HEK293 (cell line): ENCODE data around the gene CPNE1.

Experiments
- CTCF ChIA-PET: fragments of 350-600 bp; formaldehyde crosslinking; extraction: SDS; loops from one replicate; lab custom pipeline; 2021; ENCODE audit warnings: antibody characterized with exemption; lab: Yijun Ruan, JAX
- POLR2A ChIA-PET: fragments of 300-600 bp; formaldehyde crosslinking; extraction: SDS; loops from one replicate; lab custom pipeline; 2020; ENCODE audit warnings: antibody characterized with exemption, inconsistent platforms; lab: Yijun Ruan, JAX
- H3K27ac ChIP-seq: fragments of 200-500 bp; sonication (Bioruptor generic); 2 replicates; pipeline ENCODE4 v1.5.1; 2014; ENCODE audit warnings: low read depth, low read length, control low read depth, inconsistent platforms; ENCODE audit errors: extremely low read depth
- H3K36me3 ChIP-seq, 2 experiments: fragments of 200-500 bp in 1 of 2; sonication (Bioruptor generic) in 1 of 2; 1 replicate in 1 of 2; 2 replicates in 1 of 2; pipeline ENCODE4 v1.5.1; 2014 to 2017; ENCODE audit warnings: inconsistent platforms in 2 of 2, low read length in 2 of 2; ENCODE audit not compliant: control insufficient read depth in 2 of 2, insufficient read depth in 1 of 2
- H3K4me1 ChIP-seq: fragments of 200-500 bp; sonication (Bioruptor generic); 2 replicates; pipeline ENCODE4 v1.5.1; 2014; ENCODE audit warnings: mild to moderate bottlenecking, low read length, inconsistent platforms; ENCODE audit not compliant: control insufficient read depth, insufficient read depth
- H3K4me3 ChIP-seq: 2 replicates; pipeline ENCODE4 v1.5.1; 2011; ENCODE audit warnings: low read depth, mild to moderate bottlenecking, control low read depth, low read length, moderate library complexity
- H3K9me3 ChIP-seq: fragments of 200-500 bp; sonication (Bioruptor generic); 2 replicates; pipeline ENCODE4 v1.5.1; 2014; ENCODE audit warnings: low read depth, low read length, inconsistent platforms; ENCODE audit not compliant: control insufficient read depth, insufficient read depth
- BCL11A ChIP-seq: fragments of 450-650 bp; formaldehyde crosslinking; IDR thresholded peaks from 2 replicates; pipeline ENCODE4 v1.5.1; 2016; ENCODE audit warnings: low read depth, missing biosample characterization, missing genetic modification characterization
- INSM2 ChIP-seq: fragments of 450-650 bp; formaldehyde crosslinking; IDR thresholded peaks from 2 replicates; pipeline ENCODE4 v1.5.1; 2016; ENCODE audit warnings: missing biosample characterization, missing genetic modification characterization
- MEIS1 ChIP-seq: sonication (generic); formaldehyde crosslinking; IDR thresholded peaks from 2 replicates; pipeline ENCODE4 v1.8.1; 2022; ENCODE audit warnings: missing genetic modification reagents, mild to moderate bottlenecking, borderline replicate concordance
- MZF1 ChIP-seq: fragments of 450-650 bp; formaldehyde crosslinking; IDR thresholded peaks from 2 replicates; pipeline ENCODE4 v1.5.1; 2017; ENCODE audit warnings: missing biosample characterization, missing genetic modification characterization, borderline replicate concordance
- OSR2 ChIP-seq: fragments of 450-650 bp; formaldehyde crosslinking; IDR thresholded peaks from 2 replicates; pipeline ENCODE4 v1.5.1; 2016; ENCODE audit warnings: missing biosample characterization, missing genetic modification characterization
- RBAK ChIP-seq: fragments of 450-650 bp; formaldehyde crosslinking; IDR thresholded peaks from 2 replicates; pipeline ENCODE4 v1.5.1; 2016; ENCODE audit warnings: missing biosample characterization, missing genetic modification characterization
- WT1 ChIP-seq: fragments of 450-650 bp; formaldehyde crosslinking; IDR thresholded peaks from 2 replicates; pipeline ENCODE4 v1.5.1; 2016; ENCODE audit warnings: missing biosample characterization, missing genetic modification characterization
- YY1 ChIP-seq: fragments of 450-650 bp; formaldehyde crosslinking; IDR thresholded peaks from 2 replicates; pipeline ENCODE4 v1.5.1; 2018; ENCODE audit warnings: missing biosample characterization, missing genetic modification characterization
- ZBTB11 ChIP-seq: fragments of 450-650 bp; formaldehyde crosslinking; conservative IDR thresholded peaks from 2 replicates; pipeline ENCODE4 v1.5.1; 2016; ENCODE audit warnings: low read depth, missing biosample characterization, missing genetic modification characterization
- ZBTB48 ChIP-seq: fragments of 450-650 bp; formaldehyde crosslinking; IDR thresholded peaks from 2 replicates; pipeline ENCODE4 v1.5.1; 2016; ENCODE audit warnings: missing biosample characterization, missing genetic modification characterization
- ZBTB7A ChIP-seq: fragments of 450-650 bp; formaldehyde crosslinking; IDR thresholded peaks from 2 replicates; pipeline ENCODE4 v1.5.1; 2016; ENCODE audit warnings: low read depth, missing biosample characterization, missing genetic modification characterization
- ZBTB8A ChIP-seq: fragments of 450-650 bp; formaldehyde crosslinking; IDR thresholded peaks from 2 replicates; pipeline ENCODE4 v1.5.1; 2016; ENCODE audit warnings: missing biosample characterization, missing genetic modification characterization
- ZFP3 ChIP-seq: fragments of 450-650 bp; formaldehyde crosslinking; IDR thresholded peaks from 2 replicates; pipeline ENCODE4 v1.5.1; 2016; ENCODE audit warnings: low read depth, missing biosample characterization, missing genetic modification characterization
- ZNF121 ChIP-seq: fragments of 450-650 bp; formaldehyde crosslinking; IDR thresholded peaks from 2 replicates; pipeline ENCODE4 v1.5.1; 2016; ENCODE audit warnings: missing biosample characterization, missing genetic modification characterization
- ZNF184 ChIP-seq: fragments of 450-650 bp; IDR thresholded peaks from 2 replicates; pipeline ENCODE4 v1.5.1; 2018; ENCODE audit warnings: missing biosample characterization, mild to moderate bottlenecking, missing genetic modification characterization
- ZNF311 ChIP-seq: fragments of 450-650 bp; formaldehyde crosslinking; IDR thresholded peaks from 2 replicates; pipeline ENCODE4 v1.5.1; 2017; ENCODE audit warnings: missing biosample characterization, missing genetic modification characterization, borderline replicate concordance
- ZNF416 ChIP-seq: fragments of 450-650 bp; formaldehyde crosslinking; IDR thresholded peaks from 2 replicates; pipeline ENCODE4 v1.5.1; 2016; ENCODE audit warnings: missing biosample characterization, missing genetic modification characterization
- ZNF555 ChIP-seq: fragments of 450-650 bp; formaldehyde crosslinking; conservative IDR thresholded peaks from 2 replicates; pipeline ENCODE4 v1.5.1; 2017; ENCODE audit warnings: missing biosample characterization, mild to moderate bottlenecking, missing genetic modification characterization, inconsistent platforms
- ZNF571 ChIP-seq: fragments of 450-650 bp; formaldehyde crosslinking; IDR thresholded peaks from 2 replicates; pipeline ENCODE4 v1.5.0; 2017; ENCODE audit warnings: missing biosample characterization, missing genetic modification characterization
- ZNF600 ChIP-seq: fragments of 450-650 bp; formaldehyde crosslinking; IDR thresholded peaks from 2 replicates; pipeline ENCODE4 v1.5.1; 2016; ENCODE audit warnings: missing biosample characterization, missing genetic modification characterization
- ZNF610 ChIP-seq: fragments of 450-650 bp; formaldehyde crosslinking; IDR thresholded peaks from 2 replicates; pipeline ENCODE4 v1.5.1; 2016; ENCODE audit warnings: missing biosample characterization, missing genetic modification characterization, borderline replicate concordance
- ZNF707 ChIP-seq: fragments of 450-650 bp; formaldehyde crosslinking; IDR thresholded peaks from 2 replicates; pipeline ENCODE4 v1.5.1; 2016; ENCODE audit warnings: missing biosample characterization, missing genetic modification characterization
- ZNF768 ChIP-seq: fragments of 450-650 bp; formaldehyde crosslinking; IDR thresholded peaks from 2 replicates; pipeline ENCODE4 v1.5.1; 2018; ENCODE audit warnings: missing biosample characterization, mild to moderate bottlenecking, missing genetic modification characterization
- ZSCAN23 ChIP-seq: fragments of 450-650 bp; formaldehyde crosslinking; IDR thresholded peaks from 2 replicates; pipeline ENCODE4 v1.5.1; 2016; ENCODE audit warnings: missing biosample characterization, missing genetic modification characterization
- ZXDB ChIP-seq: fragments of 450-650 bp; formaldehyde crosslinking; IDR thresholded peaks from 2 replicates; pipeline ENCODE4 v1.5.1; 2016; ENCODE audit warnings: missing biosample characterization, missing genetic modification characterization
- TF ChIP-seq, protein P1 (sequence below): fragments of 450-650 bp; formaldehyde crosslinking; IDR thresholded peaks from 2 replicates; pipeline ENCODE4 v1.5.1; 2016; ENCODE audit warnings: missing biosample characterization, missing genetic modification characterization

Gene CPNE1

GRCh38 chr20:35630636-35631035 lies 34.1 kb downstream of the CPNE1 start (continued):
- no peak for TF ChIP-seq ZBTB11 (tag by site-specific recombination)
- no peak for TF ChIP-seq WT1 (tag by site-specific recombination)
- TF ChIP-seq BCL11A (tag by site-specific recombination): no peak
- no peak for TF ChIP-seq ZFP3 (tag by site-specific recombination)
- TF ChIP-seq ZNF121 (tag by site-specific recombination): no peak
- TF ChIP-seq ZSCAN23 (tag by site-specific recombination): no peak

DNA sequence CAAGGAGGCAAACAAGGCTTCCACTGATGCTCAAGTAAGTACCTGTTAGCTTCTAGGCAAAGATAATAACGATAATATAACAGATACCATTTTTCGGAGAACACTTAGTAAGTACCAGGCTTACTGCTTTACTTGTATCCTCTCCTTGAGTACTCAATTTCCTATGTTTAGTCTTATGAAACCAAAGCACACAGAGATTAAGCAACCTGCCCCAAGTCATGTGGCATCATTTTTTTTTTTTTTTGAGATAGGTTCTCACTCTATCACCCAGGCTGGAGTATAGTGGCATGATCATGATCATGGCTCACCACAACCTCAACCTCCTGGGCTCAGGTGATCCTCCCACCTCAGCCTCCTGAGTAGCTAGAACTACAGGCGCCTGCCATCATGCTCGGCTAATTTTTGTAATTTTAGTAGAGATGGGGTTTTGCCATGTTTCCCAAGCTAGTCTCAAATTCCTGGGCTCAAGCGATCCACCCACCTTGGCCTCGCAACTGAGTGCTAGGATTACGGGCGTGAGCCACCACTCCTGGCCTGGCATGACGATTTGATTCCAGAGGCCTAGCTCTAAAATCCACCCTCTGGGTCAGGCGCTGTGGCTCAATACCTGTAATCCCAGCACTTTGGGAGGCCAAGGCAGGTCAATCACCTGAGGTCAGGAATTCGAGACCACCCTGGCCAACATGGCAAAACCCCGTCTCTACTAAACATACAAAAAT lies 35.1 kb downstream of the CPNE1 start:
- H3K36me3 ChIP-seq: peaks cover 19 to 75% of the 10 kb centered on the region in 2 experiments
- no peak for TF ChIP-seq INSM2 (tag by site-specific recombination)
- no peak for TF ChIP-seq MZF1 (tag by site-specific recombination)
- TF ChIP-seq ZNF555: no peak
- no peak for TF ChIP-seq ZNF184 (tag by site-specific recombination)
- no peak for TF ChIP-seq ZBTB8A
- no peak for TF ChIP-seq ZNF416 (tag by site-specific recombination)
- TF ChIP-seq RBAK: no peak
- no peak for TF ChIP-seq OSR2
- TF ChIP-seq ZBTB7A (tag by site-specific recombination): no peak
- TF ChIP-seq ZBTB48 (tag by site-specific recombination): no peak
- TF ChIP-seq ZNF571 (tag by site-specific recombination): no peak
- no peak for TF ChIP-seq ZXDB (tag by site-specific recombination)
- TF ChIP-seq ZNF311: no peak
- ChIA-PET CTCF (interaction anchor here (0.6 to 1.9 kb wide), 5 partner anchors 8 to 104 kb away, joined by 3 to 10 read pairs (median 5); no protein-coding TSS in a partner anchor), POLR2A (no interaction called here)
- no peaks in the 10 kb centered on the region for H3K9me3 ChIP-seq
- no peak overlapping the region for H3K27ac ChIP-seq
- H3K4me1 ChIP-seq: no peaks in the 10 kb centered on the region
- H3K4me3 ChIP-seq: no peak overlapping the region

DNA sequence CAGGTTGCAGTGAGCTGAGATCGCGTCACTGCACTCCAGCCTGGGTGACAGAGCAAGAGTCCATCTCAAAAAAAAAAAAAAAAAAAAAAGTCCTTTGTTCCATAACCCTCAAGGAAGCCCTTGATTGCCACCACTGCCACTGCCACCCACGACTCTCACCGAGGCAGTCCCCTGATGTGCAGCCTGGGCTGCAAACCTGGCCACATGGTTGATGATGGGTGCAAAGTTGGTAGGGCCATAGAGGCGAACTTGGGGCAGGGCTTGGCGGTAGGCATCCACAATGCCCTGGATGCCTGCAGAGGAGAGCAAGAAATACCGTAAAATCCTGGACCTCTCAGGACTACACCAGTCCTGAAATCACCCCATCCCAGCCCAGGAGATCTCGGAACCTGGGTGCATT lies 37.6 kb downstream of the CPNE1 start:
- no peaks in the 10 kb centered on the region for H3K4me1 ChIP-seq
- H3K27ac ChIP-seq: no peak overlapping the region
- no peak overlapping the region for H3K4me3 ChIP-seq
- CTCF ChIA-PET: interaction anchor here (0.8 to 1.1 kb wide), 2 partner anchors 8 to 117 kb away, joined by 3 read pairs; no protein-coding TSS in a partner anchor
- TF ChIP-seq ZNF768 (tag by site-specific recombination): no peak
- no peak for TF ChIP-seq MEIS1 (CRISPR knock-in tag)
- TF ChIP-seq, protein P1, sequence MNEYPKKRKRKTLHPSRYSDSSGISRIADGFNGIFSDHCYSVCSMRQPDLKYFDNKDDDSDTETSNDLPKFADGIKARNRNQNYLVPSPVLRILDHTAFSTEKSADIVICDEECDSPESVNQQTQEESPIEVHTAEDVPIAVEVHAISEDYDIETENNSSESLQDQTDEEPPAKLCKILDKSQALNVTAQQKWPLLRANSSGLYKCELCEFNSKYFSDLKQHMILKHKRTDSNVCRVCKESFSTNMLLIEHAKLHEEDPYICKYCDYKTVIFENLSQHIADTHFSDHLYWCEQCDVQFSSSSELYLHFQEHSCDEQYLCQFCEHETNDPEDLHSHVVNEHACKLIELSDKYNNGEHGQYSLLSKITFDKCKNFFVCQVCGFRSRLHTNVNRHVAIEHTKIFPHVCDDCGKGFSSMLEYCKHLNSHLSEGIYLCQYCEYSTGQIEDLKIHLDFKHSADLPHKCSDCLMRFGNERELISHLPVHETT: no peak
- no peak for TF ChIP-seq ZNF610 (tag by site-specific recombination)
- no peak for TF ChIP-seq ZNF707
- TF ChIP-seq YY1: no peak
- peak; percentile 53; the same call in 1 of the 2 replicates for TF ChIP-seq ZNF600 (tag by site-specific recombination)
- peaks cover 24 to 68% of the 10 kb centered on the region in 2 experiments for H3K36me3 ChIP-seq
- H3K9me3 ChIP-seq: no peaks in the 10 kb centered on the region
- POLR2A ChIA-PET: interaction anchor here (0.7 kb wide), 1 partner anchor 60 kb away, joined by 6 read pairs; no protein-coding TSS in a partner anchor
